CD4-positive, alpha-beta T cell (primary cell): Measurements from ENCODE around the gene ITSN2. TPM values are rescaled to one million over a fixed set of nuclear protein-coding genes. Genes with fewer than 3 reads are reported as not detected.

Experiments
- ATAC-seq: fragments of 200-7000 bp; cut with Tn5 transposase; one replicate; pipeline ENCODE4 v1.10.0; 2022; ENCODE audit warnings: mild to moderate bottlenecking; ENCODE audit not compliant: poor library complexity
- CTCF ChIA-PET: fragments of 350-600 bp; sonication (Branson Sonifier 250); formaldehyde crosslinking; loops from one replicate; lab custom pipeline; 2021; ENCODE audit warnings: antibody characterized with exemption, inconsistent platforms; lab: Charles Lee
- POLR2A ChIA-PET: fragments of 350-600 bp; sonication (Branson Sonifier 250); formaldehyde crosslinking; loops from one replicate; lab custom pipeline; 2021; ENCODE audit warnings: antibody characterized with exemption, inconsistent platforms; lab: Charles Lee
- DNase-seq, 14 experiments: peaks; one replicate each; pipeline ENCODE4 v3.0.0-alpha.2; 2013 to 2020; ENCODE audit warnings: mixed read lengths in 2 of 14
- H3K27ac ChIP-seq, 2 donors: one replicate each; pipeline versions ENCODE4 v1.5.1 to v1.7.0; 2013; ENCODE audit warnings: low read length in 2 of 2, low read depth in 1 of 2, mild to moderate bottlenecking in 1 of 2
- H3K27me3 ChIP-seq, 2 experiments: 1 replicate in 1 of 2; 2 replicates in 1 of 2; pipeline versions ENCODE4 v1.6.1 to v1.7.0; 2013; ENCODE audit warnings: low read length in 2 of 2, control low read depth in 1 of 2, mild to moderate bottlenecking in 1 of 2, moderate library complexity in 1 of 2; ENCODE audit not compliant: insufficient read depth in 2 of 2, control insufficient read depth in 1 of 2
- H3K36me3 ChIP-seq: one replicate; pipeline ENCODE4 v1.6.1; 2013; ENCODE audit warnings: low read length, control low read depth; ENCODE audit not compliant: insufficient read depth
- H3K4me1 ChIP-seq: one replicate; pipeline ENCODE4 v1.6.1; 2013; ENCODE audit warnings: low read length, control low read depth; ENCODE audit not compliant: insufficient read depth
- H3K4me3 ChIP-seq: one replicate; pipeline ENCODE4 v1.5.1; 2013; ENCODE audit warnings: mild to moderate bottlenecking, low read length, moderate library complexity
- H3K9me3 ChIP-seq, 2 experiments: 1 replicate in 1 of 2; 2 replicates in 1 of 2; pipeline versions ENCODE4 v1.6.1 to v1.7.0; 2013; ENCODE audit warnings: low read length in 2 of 2, mild to moderate bottlenecking in 2 of 2, control low read depth in 1 of 2, moderate library complexity in 1 of 2; ENCODE audit not compliant: control insufficient read depth in 1 of 2, insufficient read depth in 1 of 2
- H3K27ac Mint-ChIP-seq: one replicate; pipeline ENCODE4 v1.8.0; 2020; ENCODE audit warnings: mixed read lengths
- H3K27me3 Mint-ChIP-seq: one replicate; pipeline ENCODE4 v1.8.0; 2021; ENCODE audit warnings: mixed read lengths
- H3K36me3 Mint-ChIP-seq: one replicate; pipeline ENCODE4 v1.8.0; 2021; ENCODE audit warnings: low read depth, mixed read lengths
- H3K4me1 Mint-ChIP-seq: one replicate; pipeline ENCODE4 v1.8.0; 2021; ENCODE audit warnings: low read depth, mixed read lengths
- H3K4me3 Mint-ChIP-seq: one replicate; pipeline ENCODE4 v1.8.0; 2020; ENCODE audit warnings: mild to moderate bottlenecking, mixed read lengths
- H3K9me3 Mint-ChIP-seq: one replicate; pipeline ENCODE4 v1.8.0; 2020; ENCODE audit warnings: mixed read lengths
- intact Hi-C, 2 experiments: fragments of 100-400 bp; cut with DNase I in 1 of 2; cut with micrococcal nuclease in 1 of 2; formaldehyde crosslinking; loops; one replicate each; pipeline versions ENCODE4 v1.15.1 to v1.9.0; 2023 to 2025; cut with DNase I, micrococcal nuclease
- total RNA-seq, 174 experiments: library from RNA in 2 of 174; stranded (reverse) in 2 of 174; gene quantifications; one replicate each; pipeline ENCODE4 v1.2.3 and lab custom pipeline; 2021 to 2026
- TF ChIP-seq, protein P1 (sequence below): fragments of 200-600 bp; IDR thresholded peaks from one replicate; pipeline ENCODE4 v1.8.0; 2022; ENCODE audit warnings: antibody characterized with exemption, mild to moderate bottlenecking

ITSN2 gene
- total RNA-seq, 2 experiments from 2014 or later, result 75.4 to 77.1 TPM

DNA sequence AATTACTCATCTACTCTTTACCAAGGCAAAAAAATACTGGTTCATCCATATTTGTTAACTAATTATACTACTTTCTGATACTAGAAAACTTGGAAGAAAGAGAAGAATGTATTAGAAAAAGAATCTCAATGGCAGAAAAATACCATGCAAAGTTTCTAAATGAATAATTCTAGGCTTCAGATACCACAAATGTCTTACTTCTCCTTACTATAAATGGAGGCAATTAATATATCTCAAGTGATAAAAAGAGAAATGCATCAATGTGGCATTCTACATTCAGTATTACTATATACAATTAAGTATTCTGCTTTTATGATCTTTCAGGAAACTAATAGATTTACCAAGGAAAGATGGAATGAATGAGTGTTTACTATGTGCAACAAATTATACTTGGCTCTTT lies 85.5 kb downstream of the ITSN2 start:
- ChIA-PET CTCF (no interaction called here), POLR2A (no interaction called here)
- TF ChIP-seq, protein P1, sequence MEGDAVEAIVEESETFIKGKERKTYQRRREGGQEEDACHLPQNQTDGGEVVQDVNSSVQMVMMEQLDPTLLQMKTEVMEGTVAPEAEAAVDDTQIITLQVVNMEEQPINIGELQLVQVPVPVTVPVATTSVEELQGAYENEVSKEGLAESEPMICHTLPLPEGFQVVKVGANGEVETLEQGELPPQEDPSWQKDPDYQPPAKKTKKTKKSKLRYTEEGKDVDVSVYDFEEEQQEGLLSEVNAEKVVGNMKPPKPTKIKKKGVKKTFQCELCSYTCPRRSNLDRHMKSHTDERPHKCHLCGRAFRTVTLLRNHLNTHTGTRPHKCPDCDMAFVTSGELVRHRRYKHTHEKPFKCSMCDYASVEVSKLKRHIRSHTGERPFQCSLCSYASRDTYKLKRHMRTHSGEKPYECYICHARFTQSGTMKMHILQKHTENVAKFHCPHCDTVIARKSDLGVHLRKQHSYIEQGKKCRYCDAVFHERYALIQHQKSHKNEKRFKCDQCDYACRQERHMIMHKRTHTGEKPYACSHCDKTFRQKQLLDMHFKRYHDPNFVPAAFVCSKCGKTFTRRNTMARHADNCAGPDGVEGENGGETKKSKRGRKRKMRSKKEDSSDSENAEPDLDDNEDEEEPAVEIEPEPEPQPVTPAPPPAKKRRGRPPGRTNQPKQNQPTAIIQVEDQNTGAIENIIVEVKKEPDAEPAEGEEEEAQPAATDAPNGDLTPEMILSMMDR, result no peak
- no peaks in the 10 kb centered on the region for H3K4me1 Mint-ChIP-seq
- Histone ChIP-seq H3K4me1 (no peaks in the 10 kb centered on the region), H3K36me3 (peaks cover 72% of the 10 kb centered on the region), H3K4me3 (no peak overlapping the region), H3K27me3 (no peaks in the 10 kb centered on the region), H3K27ac (no peak overlapping the region), H3K9me3 (no peaks in the 10 kb centered on the region)
- intact Hi-C loops, result no loop called here
- no peaks in the 10 kb centered on the region for H3K27me3 Mint-ChIP-seq
- ATAC-seq (no peak), DNase-seq (no peak)
- peaks cover 84% of the 10 kb centered on the region for H3K36me3 Mint-ChIP-seq
- H3K9me3 Mint-ChIP-seq, result no peaks in the 10 kb centered on the region
- no peak overlapping the region for H3K27ac Mint-ChIP-seq
- H3K4me3 Mint-ChIP-seq, result no peak overlapping the region

DNA sequence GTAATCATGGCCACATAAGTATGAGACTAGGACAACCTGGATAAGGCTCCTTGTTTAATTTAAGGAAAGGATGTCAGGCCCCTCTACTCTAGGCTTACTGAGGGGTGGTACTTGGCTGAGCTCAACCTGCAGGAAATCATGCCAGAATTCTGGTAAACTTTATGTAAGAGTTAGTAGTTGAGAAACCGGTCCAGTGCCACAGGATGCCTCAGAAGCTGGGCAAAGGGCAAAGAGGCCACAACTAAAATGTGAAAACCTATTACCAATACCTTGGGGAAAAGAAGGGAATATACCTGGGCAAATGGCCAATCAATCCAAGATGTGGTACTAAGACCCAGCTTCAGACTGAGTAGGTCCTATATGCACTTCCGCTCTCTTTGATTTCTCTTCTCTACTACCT lies 86.7 kb downstream of the ITSN2 start:
- H3K27me3 ChIP-seq, result no peaks in the 10 kb centered on the region
- ChIA-PET POLR2A (no interaction called here), CTCF (no interaction called here)
- DNase-seq (no peak), ATAC-seq (no peak)
- Mint-ChIP-seq H3K27ac (peak overlapping the region; percentile 3), H3K4me1 (no peaks in the 10 kb centered on the region), H3K9me3 (no peaks in the 10 kb centered on the region), H3K36me3 (peaks cover 90% of the 10 kb centered on the region), H3K4me3 (no peak overlapping the region), H3K27me3 (no peaks in the 10 kb centered on the region)
- no peaks in the 10 kb centered on the region for H3K9me3 ChIP-seq
- no peak overlapping the region for H3K27ac ChIP-seq
- TF ChIP-seq, protein P1, result no peak
- peaks cover 84% of the 10 kb centered on the region for H3K36me3 ChIP-seq
- intact Hi-C loops, result no loop called here
- no peaks in the 10 kb centered on the region for H3K4me1 ChIP-seq
- no peak overlapping the region for H3K4me3 ChIP-seq

DNA sequence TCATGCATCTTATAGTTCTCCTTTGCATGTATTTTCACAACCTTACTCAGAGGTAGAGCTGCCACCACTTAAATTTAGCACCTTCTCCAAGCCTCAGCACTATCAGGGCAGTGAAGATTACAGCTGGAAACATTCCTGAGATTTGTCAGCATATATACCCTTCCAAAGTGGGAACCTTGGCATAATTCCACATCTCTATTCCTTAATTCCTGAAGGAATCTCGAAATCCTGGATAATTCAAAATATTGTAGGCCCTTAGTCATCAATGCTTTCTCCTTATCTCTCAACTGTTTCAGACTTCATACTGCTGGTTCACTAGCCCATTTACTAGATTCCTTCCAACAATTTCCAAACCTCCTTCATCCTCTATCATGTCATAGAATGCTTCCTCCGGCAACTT lies 87.4 kb downstream of the ITSN2 start:
- ChIA-PET POLR2A (interaction anchor here (1.0 kb wide), 1 partner anchor 15 kb away, joined by 3 read pairs; no protein-coding TSS in a partner anchor), CTCF (no interaction called here)
- Histone ChIP-seq H3K4me1 (no peaks in the 10 kb centered on the region), H3K4me3 (no peak overlapping the region), H3K36me3 (peaks cover 90% of the 10 kb centered on the region), H3K27me3 (no peaks in the 10 kb centered on the region), H3K9me3 (no peaks in the 10 kb centered on the region), H3K27ac (no peak overlapping the region)
- Mint-ChIP-seq H3K9me3 (no peaks in the 10 kb centered on the region), H3K36me3 (peaks cover 93% of the 10 kb centered on the region), H3K27ac (no peak overlapping the region), H3K4me3 (no peak overlapping the region), H3K4me1 (no peaks in the 10 kb centered on the region), H3K27me3 (no peaks in the 10 kb centered on the region)
- DNase-seq, result no peak
- TF ChIP-seq, protein P1, result no peak
- ATAC-seq, result no peak
- intact Hi-C loops, result no loop called here
